Fibroblast of lung (primary cell): ENCODE results near the gene GABPA. TPM values are rescaled to one million over a fixed set of nuclear protein-coding genes. Genes with fewer than 3 reads are reported as not detected.

Source experiments
- DNase-seq, 2 donors: peaks; one replicate each; pipeline versions ENCODE4 v3.0.0 to v3.0.0-alpha.2; 2010; ENCODE audit warnings: low read depth in 2 of 2
- H2AFZ ChIP-seq: 2 replicates; pipeline ENCODE4 v1.5.1; 2012; ENCODE audit warnings: low read length, control low read depth, inconsistent platforms
- H3K27ac ChIP-seq: 2 replicates; pipeline ENCODE4 v1.5.1; 2011; ENCODE audit warnings: low read length, control low read depth; ENCODE audit not compliant: insufficient read depth
- H3K27me3 ChIP-seq: 2 replicates; pipeline ENCODE4 v1.5.1; 2011; ENCODE audit warnings: mild to moderate bottlenecking, low read length; ENCODE audit not compliant: control insufficient read depth, insufficient read depth
- H3K36me3 ChIP-seq: 2 replicates; pipeline ENCODE4 v1.5.1; 2011; ENCODE audit warnings: low read length; ENCODE audit not compliant: control insufficient read depth, insufficient read depth
- H3K4me1 ChIP-seq: 2 replicates; pipeline ENCODE4 v1.5.1; 2011; ENCODE audit warnings: low read length; ENCODE audit not compliant: control insufficient read depth, insufficient read depth; ENCODE audit errors: extremely low read depth
- H3K4me2 ChIP-seq: 2 replicates; pipeline ENCODE4 v1.5.1; 2011; ENCODE audit warnings: low read length, control low read depth; ENCODE audit not compliant: insufficient read depth; ENCODE audit errors: extremely low read depth
- H3K4me3 ChIP-seq, 4 experiments: fragments of 200-600 bp in 1 of 4; sonication (generic) in 1 of 4; replicated peaks in 1 of 4; 2 replicates each; pipeline ENCODE4 v1.5.1; 2011 to 2016; ENCODE audit warnings: low read length in 4 of 4, low read depth in 3 of 4, mild to moderate bottlenecking in 3 of 4, control low read depth in 2 of 4, inconsistent platforms in 1 of 4, mixed read lengths in 1 of 4; ENCODE audit not compliant: insufficient read depth in 1 of 4; ENCODE audit errors: control extremely low read depth in 1 of 4
- H3K79me2 ChIP-seq: 2 replicates; pipeline ENCODE4 v1.5.1; 2012; ENCODE audit warnings: mild to moderate bottlenecking, low read length, inconsistent platforms; ENCODE audit not compliant: control insufficient read depth, insufficient read depth
- H3K9ac ChIP-seq: 2 replicates; pipeline ENCODE4 v1.5.1; 2011; ENCODE audit warnings: mild to moderate bottlenecking, low read length, control low read depth; ENCODE audit not compliant: insufficient read depth
- H3K9me3 ChIP-seq: 2 replicates; pipeline ENCODE4 v1.5.1; 2012; ENCODE audit warnings: low read depth, low read length; ENCODE audit not compliant: control insufficient read depth, insufficient read depth
- H4K20me1 ChIP-seq: 2 replicates; pipeline ENCODE4 v1.5.1; 2011; ENCODE audit warnings: low read length; ENCODE audit not compliant: control insufficient read depth, insufficient read depth; ENCODE audit errors: extremely low read depth
- CTCF ChIP-seq, 2 donors: IDR thresholded peaks in 1 of 2; conservative IDR thresholded peaks in 1 of 2; 1 replicate in 1 of 2; 2 replicates in 1 of 2; pipeline ENCODE4 v1.5.1; 2011 to 2012; ENCODE audit warnings: low read length in 2 of 2, control low read depth in 1 of 2, inconsistent platforms in 1 of 2, low read depth in 1 of 2, mild to moderate bottlenecking in 1 of 2
- EZH2 ChIP-seq: IDR thresholded peaks from 2 replicates; pipeline ENCODE4 v1.5.1; 2012; ENCODE audit warnings: low read length, control low read depth, mild to moderate bottlenecking; ENCODE audit errors: missing control alignments
- polyA plus RNA-seq, 2 donors: library from polyadenylated mRNA; depleted of rRNA in 1 of 2; stranded (reverse) in 1 of 2; unstranded in 1 of 2; fragments of >200 nt; gene quantifications; 2 replicates each; pipeline ENCODE4 v1.2.1, GENCODE V29; 2011 to 2012; ENCODE audit warnings: missing spikeins in 1 of 2
- total RNA-seq: library from RNA; depleted of rRNA; stranded (reverse); fragments of >200 nt; gene quantifications from 2 replicates; pipeline ENCODE4 v1.2.1, GENCODE V29; 2014

GABPA gene
- total and polyA plus RNA-seq, 2 donors (not counting 1 experiment from before 2014, with no cell fraction given): 20.5 to 28.6 TPM

GRCh38 chr21:25813917-25814316 lies 79.1 kb downstream of the GABPA start:
- H3K4me1 ChIP-seq: no peaks in the 10 kb centered on the region
- no peaks in the 10 kb centered on the region for H3K79me2 ChIP-seq
- H3K9me3 ChIP-seq: no peaks in the 10 kb centered on the region
- H3K4me3 ChIP-seq: no peak overlapping the region
- no peaks in the 10 kb centered on the region for H3K36me3 ChIP-seq
- no peak overlapping the region for H3K9ac ChIP-seq
- no peak for DNase-seq
- TF ChIP-seq EZH2: no peak
- no peak for TF ChIP-seq CTCF (conservative IDR thresholded peaks at IDR 0.05 in 1 of 2, IDR thresholded peaks at IDR 0.05 in 1 of 2; ENCODE audit: low read depth in 1 of 2, low read length in 2 of 2)
- H3K27me3 ChIP-seq: no peaks in the 10 kb centered on the region
- no peak overlapping the region for H3K27ac ChIP-seq
- no peak overlapping the region for H2AFZ ChIP-seq
- H4K20me1 ChIP-seq: no peaks in the 10 kb centered on the region
- H3K4me2 ChIP-seq: no peak overlapping the region

GRCh38 chr21:25818121-25818520 lies 83.3 kb downstream of the GABPA start:
- H3K4me1 ChIP-seq: no peaks in the 10 kb centered on the region
- H3K4me3 ChIP-seq: no peak overlapping the region
- no peaks in the 10 kb centered on the region for H4K20me1 ChIP-seq
- no peak overlapping the region for H3K9ac ChIP-seq
- H2AFZ ChIP-seq: no peak overlapping the region
- H3K9me3 ChIP-seq: no peaks in the 10 kb centered on the region
- no peak overlapping the region for H3K27ac ChIP-seq
- no peak for TF ChIP-seq CTCF (conservative IDR thresholded peaks at IDR 0.05 in 1 of 2, IDR thresholded peaks at IDR 0.05 in 1 of 2; ENCODE audit: low read depth in 1 of 2, low read length in 2 of 2)
- no peak for TF ChIP-seq EZH2
- no peaks in the 10 kb centered on the region for H3K79me2 ChIP-seq
- no peak overlapping the region for H3K4me2 ChIP-seq
- DNase-seq: no peak
- no peaks in the 10 kb centered on the region for H3K36me3 ChIP-seq
- no peaks in the 10 kb centered on the region for H3K27me3 ChIP-seq

- no peaks in the 10 kb centered on the region for H3K4me1 ChIP-seq
- H3K9me3 ChIP-seq: no peaks in the 10 kb centered on the region
- H3K4me3 ChIP-seq: no peak overlapping the region
- H2AFZ ChIP-seq: no peak overlapping the region
- H3K27ac ChIP-seq: no peak overlapping the region
- no peaks in the 10 kb centered on the region for H4K20me1 ChIP-seq
- TF ChIP-seq EZH2 (no peak), CTCF (conservative IDR thresholded peaks at IDR 0.05 in 1 of 2, IDR thresholded peaks at IDR 0.05 in 1 of 2; ENCODE audit: low read depth in 1 of 2, low read length in 2 of 2) (no peak)
- no peaks in the 10 kb centered on the region for H3K79me2 ChIP-seq
- H3K4me2 ChIP-seq: no peak overlapping the region
- H3K36me3 ChIP-seq: no peaks in the 10 kb centered on the region
- no peaks in the 10 kb centered on the region for H3K27me3 ChIP-seq
- DNase-seq: no peak
- no peak overlapping the region for H3K9ac ChIP-seq
These were observed 83.8 kb downstream of the GABPA start for GRCh38 chr21:25818551-25818950.

Other genes with a start within 250 kb of the GABPA start
- gene MRPL39, start 127.5 kb upstream of the GABPA start, total RNA-seq: 34.5 and 43.9 TPM in 2 replicates
- gene MRPL39, start 127.5 kb upstream of the GABPA start, polyA plus RNA-seq: 30.5 and 36.3 TPM in 2 replicates
- 1.0 and 2.1 TPM in 2 replicates for gene JAM2, start 95.7 kb upstream of the GABPA start, total RNA-seq
- 1.4 and 2.3 TPM in 2 replicates for gene JAM2, start 95.7 kb upstream of the GABPA start, polyA plus RNA-seq
- 40.3 and 46.6 TPM in 2 replicates for gene ATP5PF, start 68 bp upstream of the GABPA start, total RNA-seq
- 260 and 285 TPM in 2 replicates for gene ATP5PF, start 68 bp upstream of the GABPA start, polyA plus RNA-seq